ENCODE results near the gene TTLL6.
"Not testable (repeated sequence)": the region's sequence is repeated elsewhere in the genome, so short reads cannot be mapped to it uniquely, and the experiment has no call there.

TTLL6 gene

GRCh38 chr17:48814504-48814903 is 2.5 kb downstream of the TTLL6 start:
- DNase-seq, result peak; percentile 61

DNA sequence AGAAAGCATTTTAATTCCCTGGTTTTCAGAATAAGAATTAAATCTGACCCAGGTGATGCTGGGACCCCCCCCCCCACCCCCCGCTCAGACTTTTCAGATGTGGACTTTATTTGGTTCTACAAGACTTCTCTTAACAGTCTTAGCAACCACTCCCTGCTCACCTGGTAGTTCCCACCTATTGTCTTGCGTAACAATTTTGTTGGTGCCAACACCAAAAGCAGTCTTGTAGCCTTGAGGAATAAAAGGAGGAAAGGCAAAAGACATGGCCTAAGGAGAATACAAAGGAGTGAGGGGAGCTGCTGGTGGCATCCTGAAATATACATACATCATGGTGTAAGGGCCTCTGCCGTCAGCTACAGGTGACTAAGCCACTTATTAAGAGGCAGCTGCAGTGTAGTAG is 5.0 kb downstream of the TTLL6 start:
- no peak for DNase-seq

- DNase-seq, result no peak
Measured at GRCh38 chr17:48809182-48809581, 7.8 kb downstream of the TTLL6 start.

DNA sequence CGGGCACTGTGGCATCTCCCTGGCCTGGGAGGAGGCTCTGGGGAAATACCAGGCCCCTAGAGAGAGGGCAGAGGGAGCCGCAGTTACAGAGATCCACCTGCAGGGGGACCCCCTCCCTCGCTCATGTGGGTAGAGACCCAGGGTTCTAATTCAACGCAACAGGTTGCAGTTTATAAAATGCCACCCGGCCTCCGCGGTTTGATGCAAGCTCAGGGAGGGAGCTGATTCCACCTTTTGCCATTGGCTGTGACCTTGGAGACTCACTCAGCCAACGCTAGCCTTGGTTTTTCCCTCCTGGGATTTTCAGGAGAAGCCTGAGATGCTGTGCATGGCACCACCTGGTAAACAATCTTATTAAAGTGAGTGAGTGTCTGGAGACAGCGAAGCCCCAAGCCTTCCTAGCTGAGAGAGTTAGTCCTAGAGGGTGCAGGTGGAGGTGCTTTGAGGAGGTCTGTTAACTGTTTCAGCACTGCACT is 12.1 kb downstream of the TTLL6 start:
- peak; percentile 77 for DNase-seq

DNA sequence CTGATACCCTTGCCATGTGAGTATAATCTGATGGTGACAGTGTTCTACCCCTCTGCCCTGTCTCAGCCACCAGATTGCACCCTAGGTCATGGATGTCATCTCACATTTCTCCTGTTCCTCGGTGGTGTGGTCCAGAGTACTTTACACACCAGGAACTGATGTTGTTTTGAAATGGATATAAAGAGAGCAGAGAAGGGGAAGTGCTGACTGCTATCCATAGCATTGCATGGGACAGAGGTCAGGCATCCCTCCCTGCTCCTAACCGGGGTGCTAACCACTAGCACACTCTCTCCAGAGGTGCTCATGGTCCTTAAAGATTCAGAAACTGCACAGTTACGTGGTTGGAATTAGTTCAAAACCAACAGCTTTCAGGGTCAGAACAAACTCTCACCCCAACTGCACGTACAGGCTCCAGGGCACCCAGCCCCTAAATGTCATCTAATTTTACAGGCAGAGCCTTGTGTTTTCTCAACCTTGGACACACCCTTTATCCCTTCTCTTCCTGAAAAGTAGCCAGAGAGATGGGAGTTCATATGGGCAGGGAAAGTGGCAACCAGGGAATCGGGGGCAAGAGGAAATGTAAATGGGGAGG is 16.3 kb downstream of the TTLL6 start:
- no peak for DNase-seq

DNA sequence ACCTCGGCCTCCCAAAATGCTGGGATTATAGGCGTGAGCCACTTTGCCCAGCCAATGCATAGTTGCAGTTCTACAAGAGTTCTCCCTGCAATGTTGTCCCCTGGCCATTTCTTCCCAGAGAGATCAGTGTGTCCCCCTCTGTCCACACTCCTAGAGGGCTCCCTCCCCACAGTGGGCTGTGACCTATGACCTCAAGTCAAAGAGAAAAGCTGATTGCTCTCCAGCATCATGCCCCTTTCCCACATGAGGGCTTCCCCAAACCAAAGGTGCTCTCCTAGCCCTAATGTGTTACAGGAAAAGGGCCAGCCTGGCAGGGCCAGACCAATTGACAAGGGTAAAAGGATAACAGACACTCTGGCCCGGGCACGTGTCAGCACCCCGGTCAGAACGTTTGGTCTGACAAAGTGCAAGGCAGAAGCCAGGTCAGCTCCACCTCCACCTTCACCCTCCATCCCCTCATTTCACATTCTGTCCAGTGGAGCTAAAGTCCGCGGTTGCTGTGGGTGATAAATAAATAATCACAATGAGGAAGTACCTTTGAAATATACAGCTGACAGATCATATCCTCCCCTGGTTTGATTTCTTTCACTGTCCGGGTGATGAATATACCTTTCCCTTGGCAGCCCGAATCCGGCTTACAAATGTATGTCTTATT is 17.8 kb downstream of the TTLL6 start:
- DNase-seq, result no peak

- DNase-seq, result not testable (repeated sequence)
Measured at GRCh38 chr17:48796163-48796522, 20.9 kb downstream of the TTLL6 start.

DNA sequence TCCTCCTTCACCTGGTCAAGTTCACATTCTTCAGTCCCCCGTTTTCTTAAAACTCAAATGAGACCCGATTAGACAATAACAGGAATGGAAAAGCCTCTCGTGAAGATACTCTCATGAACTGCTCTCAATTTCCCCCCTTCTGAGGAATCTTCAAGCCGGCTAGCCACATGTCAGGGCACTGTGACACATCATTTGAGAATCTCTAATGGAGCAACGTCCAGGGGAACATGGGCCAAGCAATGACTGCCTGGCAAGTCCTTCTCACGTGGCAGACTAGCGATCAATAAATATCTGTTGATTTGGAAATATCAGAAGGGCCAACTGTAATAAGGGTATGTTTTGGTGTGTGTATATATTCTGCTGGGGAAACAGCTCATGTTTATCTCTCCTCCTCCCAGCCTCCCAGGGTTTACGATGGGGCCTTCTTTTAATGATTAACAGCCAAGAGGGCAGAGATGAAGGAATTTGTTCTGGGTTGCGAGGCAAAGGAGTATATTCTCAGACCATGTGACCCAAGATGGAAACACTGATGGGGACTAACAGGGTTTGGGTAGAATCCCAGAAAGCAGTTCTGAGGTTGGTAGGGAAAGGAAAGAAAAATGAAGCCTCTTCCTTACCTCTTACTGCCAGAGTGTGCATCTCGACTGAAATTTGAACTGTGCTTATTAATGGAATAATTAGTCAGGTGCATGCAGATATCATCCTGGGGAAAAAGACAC is 21.4 kb downstream of the TTLL6 start:
- no peak for DNase-seq

GRCh38 chr17:48792033-48792798 is 24.8 kb downstream of the TTLL6 start:
- DNase-seq, result no peak

DNA sequence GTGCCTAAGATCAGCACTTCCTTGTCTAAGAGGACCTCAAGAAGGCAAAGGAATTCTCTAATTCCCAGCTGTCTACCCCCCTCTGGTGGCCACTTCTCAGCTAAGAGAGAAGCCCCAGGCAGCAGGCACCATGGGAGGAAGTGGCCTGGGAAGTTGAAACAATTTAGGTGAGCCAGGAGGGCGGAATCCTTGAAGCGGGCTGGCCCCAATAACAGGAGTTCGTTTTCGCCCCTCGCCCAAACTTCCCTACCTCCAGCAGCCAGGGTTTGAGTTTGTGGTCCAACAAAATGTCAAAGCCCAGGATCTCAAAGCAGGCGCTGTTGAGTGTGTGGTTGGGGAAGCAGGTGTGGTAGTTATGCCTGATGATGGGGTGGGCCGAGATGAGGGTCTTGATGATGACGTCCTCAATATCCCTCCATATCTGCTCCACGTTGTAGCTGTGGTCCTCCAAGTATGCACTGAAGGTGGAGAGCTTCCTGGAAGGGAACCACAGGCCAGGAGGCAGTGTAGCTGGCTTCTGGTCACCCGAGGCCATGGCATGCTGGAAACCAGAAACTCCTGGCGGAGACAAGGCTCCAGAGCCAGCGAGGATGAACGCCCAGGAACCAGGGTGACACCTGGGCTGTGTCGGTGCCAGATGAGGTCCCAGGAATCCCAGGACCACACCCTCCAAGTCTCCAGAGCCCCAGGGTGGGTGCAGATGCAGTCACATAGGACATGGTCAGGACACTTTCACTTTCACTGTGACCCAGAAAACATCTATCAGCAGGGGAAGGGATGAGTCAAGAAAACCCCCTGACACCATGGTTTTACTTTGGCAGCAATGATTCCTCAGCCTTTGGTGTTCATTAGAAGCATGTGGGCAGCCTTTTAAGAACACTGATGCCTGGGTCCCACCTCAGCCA is 25.6 kb downstream of the TTLL6 start:
- peak; percentile 62 for DNase-seq

- DNase-seq, result no peak
Measured at GRCh38 chr17:48790607-48791127, 26.4 kb downstream of the TTLL6 start.

DNA sequence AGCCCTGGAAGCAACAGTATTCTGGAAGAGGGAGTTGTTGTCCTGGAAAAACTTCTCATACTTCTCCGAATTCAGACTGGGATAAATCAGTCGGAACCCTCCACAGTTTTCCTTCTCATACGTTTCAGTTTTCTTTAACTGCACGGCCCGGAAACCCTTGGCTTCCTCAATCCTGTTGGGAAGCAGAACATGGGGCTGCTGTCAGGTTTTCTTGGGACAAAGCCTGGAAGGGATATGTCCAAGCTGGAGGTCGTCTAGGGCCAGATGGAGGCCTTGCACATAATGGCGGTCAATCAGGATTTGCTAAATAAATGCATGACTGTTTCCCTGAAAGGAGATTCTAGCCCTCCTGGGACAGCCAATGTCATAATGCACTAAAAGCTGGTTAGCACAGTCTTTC is 29.2 kb downstream of the TTLL6 start:
- no peak for DNase-seq

DNA sequence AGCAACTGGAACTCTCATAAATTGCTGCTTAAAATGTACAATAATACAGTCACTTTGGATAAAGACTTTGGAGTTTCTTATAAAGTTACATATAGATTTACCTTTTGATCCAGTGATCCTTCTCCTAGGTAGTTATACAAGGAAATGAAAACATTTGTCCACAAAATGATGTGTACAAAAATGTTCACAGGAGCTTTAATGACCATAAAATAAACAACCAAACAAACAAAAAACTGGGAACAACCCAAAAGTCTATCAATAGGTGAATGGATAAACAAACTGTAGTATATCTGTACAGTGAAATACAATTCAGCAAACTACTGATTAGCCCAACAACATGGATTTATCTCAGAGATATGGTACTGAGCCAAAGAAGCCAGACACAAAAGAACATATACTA is 37.6 kb downstream of the TTLL6 start:
- no peak for DNase-seq

GRCh38 chr17:48776602-48777001 is 40.4 kb downstream of the TTLL6 start:
- DNase-seq, result no peak

DNA sequence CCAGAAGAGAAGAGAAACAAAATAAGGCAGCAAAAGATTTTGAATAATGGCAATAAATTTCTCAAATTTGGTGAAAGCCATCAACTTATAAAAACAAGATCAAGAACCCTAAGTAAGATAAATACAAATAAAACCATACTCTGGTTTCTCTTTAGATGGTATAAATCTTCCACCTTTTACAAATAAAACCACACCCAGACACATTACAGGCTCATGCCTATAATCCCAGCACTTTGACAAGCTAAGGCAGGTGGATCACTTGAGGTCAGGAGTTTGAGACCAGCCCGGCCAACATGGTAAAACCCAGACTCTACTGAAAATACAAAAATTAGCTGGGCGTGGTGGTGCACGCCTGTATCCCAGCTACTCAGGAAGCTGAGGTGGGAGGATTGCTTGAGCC is 43.8 kb downstream of the TTLL6 start:
- DNase-seq, result no peak

- no peak for DNase-seq
Measured at GRCh38 chr17:48770954-48771353, 46.1 kb downstream of the TTLL6 start.

- no peak for DNase-seq
Measured at GRCh38 chr17:48769009-48769675, 47.9 kb downstream of the TTLL6 start.

- no peak for DNase-seq
Measured at GRCh38 chr17:48767263-48767774, 49.7 kb downstream of the TTLL6 start.

DNA sequence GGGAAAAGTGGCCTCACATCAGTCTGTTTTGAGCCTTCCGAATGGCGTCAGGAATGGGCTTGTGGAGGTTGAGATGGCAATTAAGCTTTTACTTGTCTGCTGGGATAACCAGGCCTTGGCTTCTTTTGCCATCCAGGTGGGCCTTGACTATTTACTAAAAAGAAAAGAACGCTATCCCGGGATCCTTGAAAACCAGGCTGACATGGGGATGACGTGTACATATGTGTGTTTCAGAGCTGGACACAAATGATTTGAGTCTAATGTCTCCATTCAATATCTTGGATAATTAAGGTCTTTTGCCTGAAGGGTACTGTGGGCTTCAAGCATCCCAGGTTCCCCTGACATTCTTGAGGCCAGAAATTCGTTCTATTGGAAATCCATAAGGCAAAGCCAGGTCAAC is 55.9 kb downstream of the TTLL6 start:
- DNase-seq, result no peak

DNA sequence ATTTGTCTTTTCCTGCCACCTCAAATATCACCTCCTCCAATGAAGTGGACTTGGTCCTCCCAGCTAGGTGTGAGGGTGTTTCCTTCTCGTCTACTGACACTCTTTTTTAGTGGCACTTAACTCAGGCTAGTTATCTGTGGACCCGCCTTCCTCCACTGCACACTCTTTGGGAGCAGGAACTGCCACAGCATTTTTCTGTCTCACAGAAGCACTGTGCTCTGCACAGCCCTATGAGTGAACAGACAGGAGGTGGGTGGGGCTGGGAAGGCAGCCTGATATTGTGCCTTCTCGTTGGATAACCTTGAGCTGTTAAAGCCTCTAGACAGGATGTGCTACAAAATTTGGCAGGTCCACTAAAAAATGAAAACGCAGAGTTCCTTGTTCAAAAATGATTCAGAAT is 56.6 kb downstream of the TTLL6 start:
- no peak for DNase-seq

GRCh38 chr17:48759288-48759687 is 57.7 kb downstream of the TTLL6 start:
- DNase-seq, result no peak

Data from activated CD4-positive, alpha-beta T cell treated with anti-CD3 and anti-CD28 coated beads, Interleukin-2, amount 50 U/mL, for 16 hours (primary cell).